Activated CD4-positive, alpha-beta memory T cell treated with anti-CD3 and anti-CD28 coated beads for 36 hours (primary cell): ENCODE data around the gene HES6. TPM values are rescaled to one million over a fixed set of nuclear protein-coding genes. Genes with fewer than 3 reads are reported as not detected.

ENCODE experiments used
- CTCF ChIA-PET: fragments of 350-600 bp; sonication (Branson Sonifier 250); formaldehyde crosslinking; loops from one replicate; lab custom pipeline; 2021; ENCODE audit warnings: antibody characterized with exemption, inconsistent platforms; lab: Charles Lee
- POLR2A ChIA-PET: fragments of 350-600 bp; sonication (Branson Sonifier 250); formaldehyde crosslinking; loops from one replicate; lab custom pipeline; 2021; ENCODE audit warnings: antibody characterized with exemption; lab: Charles Lee
- DNase-seq: peaks from one replicate; pipeline ENCODE4 v3.0.0-alpha.2; 2020
- H3K27ac Mint-ChIP-seq: one replicate; pipeline ENCODE4 v1.8.0; 2021; ENCODE audit warnings: mixed read lengths
- H3K27me3 Mint-ChIP-seq: one replicate; pipeline ENCODE4 v1.8.0; 2021; ENCODE audit warnings: mixed read lengths
- H3K36me3 Mint-ChIP-seq: one replicate; pipeline ENCODE4 v1.8.0; 2021; ENCODE audit warnings: mixed read lengths
- H3K4me1 Mint-ChIP-seq: one replicate; pipeline ENCODE4 v1.8.0; 2021; ENCODE audit warnings: low read depth, mixed read lengths
- H3K4me3 Mint-ChIP-seq: one replicate; pipeline ENCODE4 v1.8.0; 2021; ENCODE audit warnings: mild to moderate bottlenecking, mixed read lengths
- H3K9me3 Mint-ChIP-seq: one replicate; pipeline ENCODE4 v1.8.0; 2021; ENCODE audit warnings: mixed read lengths
- intact Hi-C: fragments of 100-400 bp; cut with micrococcal nuclease; formaldehyde crosslinking; loops from one replicate; pipeline ENCODE4 v1.15.1; 2023
- total RNA-seq, 2 experiments: library from RNA; stranded (reverse); gene quantifications; one replicate each; pipeline ENCODE4 v1.2.3, GENCODE V29; 2021

Gene HES6
- total RNA-seq, 2 experiments from 2014 or later: 3.1 to 3.3 TPM

DNA sequence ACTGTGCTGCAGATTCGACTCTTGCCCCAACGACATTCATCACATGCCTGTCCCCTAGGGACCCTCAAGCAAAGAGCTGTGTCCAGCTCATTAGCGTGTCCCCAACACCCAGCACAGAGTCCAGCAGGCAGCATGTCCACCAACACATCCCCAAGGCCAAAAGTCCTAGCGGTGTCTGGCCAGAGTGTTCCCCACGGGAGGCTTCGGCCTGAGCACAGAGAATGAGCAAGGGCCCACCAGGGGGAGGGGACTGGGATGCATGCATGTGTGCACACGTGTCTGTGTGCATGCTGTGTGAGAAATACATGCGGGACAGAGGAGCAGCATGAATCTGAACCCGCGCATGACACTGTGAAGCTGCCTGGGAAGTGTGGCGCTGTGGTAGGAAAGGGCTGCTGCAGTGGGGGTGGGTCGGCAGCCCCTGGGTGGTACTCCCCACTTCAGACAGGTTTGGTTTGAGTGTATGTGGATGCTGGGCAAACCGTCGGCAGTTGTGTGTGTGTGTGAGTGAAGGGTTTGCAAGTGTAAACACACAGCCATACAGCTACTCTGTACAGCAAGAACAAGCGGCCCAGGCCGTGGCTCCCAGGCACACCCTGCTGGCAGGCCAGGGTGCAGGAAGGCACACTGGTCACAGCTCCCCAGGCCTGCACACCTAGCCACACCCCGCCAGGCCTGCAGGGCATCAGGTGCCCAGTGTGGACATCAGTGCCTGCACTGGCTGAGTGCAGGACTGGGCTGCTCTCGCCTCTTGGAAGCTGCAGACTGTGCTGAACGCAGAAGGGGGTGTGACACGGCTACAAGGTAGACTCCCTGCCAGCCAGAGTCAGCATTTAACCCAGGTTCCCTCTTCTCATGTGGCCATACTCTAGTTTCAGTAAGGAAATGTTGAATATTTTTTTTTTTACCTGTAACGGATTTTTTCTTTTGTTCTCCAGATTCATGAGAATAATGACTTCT is 19.5 kb upstream of the HES6 start:
- DNase-seq: peak; percentile 27
- Mint-ChIP-seq H3K4me3 (no peak overlapping the region), H3K9me3 (no peaks in the 10 kb centered on the region), H3K27me3 (no peaks in the 10 kb centered on the region), H3K4me1 (peaks cover 8% of the 10 kb centered on the region), H3K27ac (no peak overlapping the region), H3K36me3 (peaks cover 7% of the 10 kb centered on the region)
- intact Hi-C loops: no loop called here
- POLR2A ChIA-PET: no interaction called here
- CTCF ChIA-PET: interaction anchor here (0.7 kb wide), 1 partner anchor 480 kb away, joined by 6 read pairs; no protein-coding TSS in a partner anchor

DNA sequence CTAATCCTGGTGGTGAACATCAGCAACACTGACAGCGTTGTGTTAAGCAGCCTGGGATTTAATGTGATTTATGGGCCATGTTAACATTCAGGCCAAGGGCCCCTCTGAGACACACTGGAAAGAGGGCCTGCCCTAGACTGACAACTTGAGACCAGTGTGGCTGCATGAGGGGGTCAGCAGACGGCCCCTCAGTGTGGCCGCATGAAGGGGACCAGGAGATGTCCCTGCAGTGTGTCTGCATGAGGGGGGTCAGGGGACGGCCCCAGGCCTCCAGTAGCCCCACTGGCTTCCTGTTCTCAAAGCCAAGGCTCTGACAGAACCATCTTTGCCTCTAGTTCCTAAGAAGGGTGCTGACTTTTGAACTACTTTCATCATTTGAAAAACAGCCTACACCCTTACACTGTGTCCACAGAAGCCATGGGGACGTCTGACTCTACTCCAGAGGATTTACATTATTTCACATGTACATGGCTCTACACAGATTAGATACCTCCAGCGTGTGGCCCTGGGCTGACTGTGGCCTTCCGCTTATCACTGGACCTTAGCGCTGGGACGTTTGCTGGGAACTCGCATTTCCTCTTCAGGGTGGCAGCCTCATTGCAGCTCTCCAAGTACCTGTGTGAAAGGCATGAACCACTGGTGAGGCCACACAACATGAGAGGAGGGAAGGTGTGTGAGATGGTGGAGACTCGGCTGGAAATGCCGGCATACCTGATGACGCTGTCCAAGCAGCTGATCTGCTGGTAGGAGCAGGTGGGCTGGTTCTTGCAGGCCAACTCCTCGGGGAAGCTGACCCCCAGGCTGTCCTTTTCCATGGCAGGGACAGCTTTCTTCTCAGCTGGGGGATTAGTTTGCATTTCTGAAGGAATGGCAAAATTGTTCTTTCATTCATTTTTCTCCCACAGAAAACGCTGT is 18.2 kb upstream of the HES6 start:
- Mint-ChIP-seq H3K27ac (no peak overlapping the region), H3K4me3 (no peak overlapping the region), H3K27me3 (no peaks in the 10 kb centered on the region), H3K9me3 (no peaks in the 10 kb centered on the region), H3K4me1 (peaks cover 4% of the 10 kb centered on the region), H3K36me3 (peaks cover 2% of the 10 kb centered on the region)
- POLR2A ChIA-PET: no interaction called here
- intact Hi-C loops: loop anchor here (2.0 kb wide), 1 partner anchor 31 kb away; the partner anchor contains the start of gene PER2
- CTCF ChIA-PET: interaction anchor here (2.5 kb wide), 1 partner anchor 31 kb away, joined by 7 read pairs; the partner anchor contains the start of gene PER2
- no peak for DNase-seq

DNA sequence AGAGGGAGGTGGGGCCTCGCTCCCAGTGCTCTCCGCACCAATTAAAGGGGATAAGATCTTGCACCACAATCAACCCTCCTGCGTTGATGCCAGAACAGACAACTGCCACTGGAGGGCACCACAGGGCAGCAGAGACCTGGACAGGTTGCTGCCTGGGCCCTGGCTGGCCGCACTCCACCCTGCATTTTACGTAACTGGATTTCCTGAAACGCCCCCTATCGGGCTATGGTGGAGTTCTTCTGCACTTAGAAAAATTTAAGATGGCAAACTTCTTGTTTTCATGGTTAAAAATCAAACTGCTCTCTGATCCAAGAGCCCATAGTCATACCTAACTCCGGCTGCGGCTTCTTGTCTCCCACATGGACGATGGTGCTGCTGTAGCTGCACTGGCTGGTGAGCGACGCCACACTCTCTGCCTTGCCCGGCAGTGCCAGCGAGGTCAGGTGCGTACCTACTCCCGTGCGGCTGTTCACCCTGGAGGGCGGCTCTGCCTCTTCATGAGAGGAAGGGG is 16.8 kb upstream of the HES6 start:
- DNase-seq: peak; percentile 83
- no peak overlapping the region for H3K27ac Mint-ChIP-seq
- H3K4me3 Mint-ChIP-seq: no peak overlapping the region
- H3K27me3 Mint-ChIP-seq: no peaks in the 10 kb centered on the region
- ChIA-PET POLR2A (no interaction called here), CTCF (interaction anchor here (1.1 to 4.8 kb wide), 3 partner anchors 7 to 55 kb away, joined by 3 to 21 read pairs (median 7); partner anchors contain the start of gene PER2)
- intact Hi-C loops: loop anchor here (2.0 kb wide), 1 partner anchor 32 kb away; the partner anchor contains the start of gene PER2
- H3K36me3 Mint-ChIP-seq: no peaks in the 10 kb centered on the region
- H3K9me3 Mint-ChIP-seq: no peaks in the 10 kb centered on the region
- H3K4me1 Mint-ChIP-seq: peaks cover 4% of the 10 kb centered on the region

DNA sequence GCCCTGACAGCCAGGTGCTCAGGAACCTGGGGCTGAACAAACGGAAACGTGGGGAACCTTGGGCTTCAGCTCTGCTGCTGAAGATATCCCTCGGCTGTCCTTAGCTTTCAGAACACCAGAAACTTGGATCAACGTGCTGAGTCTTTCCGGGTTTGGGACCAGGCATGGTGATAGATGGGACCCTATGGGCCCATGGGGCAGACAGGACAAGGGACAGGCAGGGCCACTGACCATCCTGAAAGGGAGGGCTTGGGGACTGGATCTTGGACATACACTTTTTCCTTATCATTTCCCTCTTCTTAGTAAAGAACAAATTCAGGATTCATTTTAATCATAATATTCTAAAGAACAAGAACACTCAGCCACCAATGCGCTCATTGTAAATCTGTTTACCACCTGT is 16.3 kb upstream of the HES6 start:
- Mint-ChIP-seq H3K27ac (no peak overlapping the region), H3K27me3 (no peaks in the 10 kb centered on the region), H3K4me3 (no peak overlapping the region), H3K9me3 (no peaks in the 10 kb centered on the region), H3K36me3 (peaks cover 2% of the 10 kb centered on the region), H3K4me1 (peaks cover 4% of the 10 kb centered on the region)
- no peak for DNase-seq
- ChIA-PET CTCF (interaction anchor here (1.1 to 4.8 kb wide), 4 partner anchors 8 to 398 kb away, joined by 3 to 21 read pairs (median 5); partner anchors contain the start of gene PER2), POLR2A (no interaction called here)
- intact Hi-C loops: loop anchor here (2.0 kb wide), 1 partner anchor 33 kb away; the partner anchor contains the start of gene PER2

DNA sequence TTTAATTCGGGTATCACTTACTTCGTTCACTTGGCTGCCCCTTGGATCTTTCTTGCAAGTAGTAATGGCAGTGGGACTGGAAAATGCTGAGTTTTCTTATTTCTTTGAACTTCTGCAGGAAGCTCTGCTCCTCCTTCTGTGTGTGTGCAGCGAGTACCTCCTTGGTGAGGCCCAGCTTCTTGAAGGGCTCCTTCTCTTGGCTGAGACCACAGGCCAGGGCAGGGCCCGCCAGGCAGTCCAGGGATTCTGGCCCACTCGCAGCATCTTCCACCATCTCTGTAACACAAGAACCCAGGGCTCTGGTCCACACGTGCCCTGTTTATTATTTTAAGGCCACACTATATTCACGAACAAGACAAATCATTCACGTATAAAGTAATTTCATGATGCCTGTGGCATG is 15.8 kb upstream of the HES6 start:
- no peak for DNase-seq
- peaks cover 4% of the 10 kb centered on the region for H3K4me1 Mint-ChIP-seq
- CTCF ChIA-PET: interaction anchor here (1.1 to 4.8 kb wide), 4 partner anchors 8 to 397 kb away, joined by 3 to 21 read pairs (median 5); partner anchors contain the start of gene PER2
- H3K4me3 Mint-ChIP-seq: no peak overlapping the region
- H3K27ac Mint-ChIP-seq: no peak overlapping the region
- intact Hi-C loops: loop anchor here (2.0 kb wide), 1 partner anchor 33 kb away; the partner anchor contains the start of gene PER2
- no peaks in the 10 kb centered on the region for H3K9me3 Mint-ChIP-seq
- POLR2A ChIA-PET: no interaction called here
- H3K36me3 Mint-ChIP-seq: peaks cover 4% of the 10 kb centered on the region
- H3K27me3 Mint-ChIP-seq: no peaks in the 10 kb centered on the region

DNA sequence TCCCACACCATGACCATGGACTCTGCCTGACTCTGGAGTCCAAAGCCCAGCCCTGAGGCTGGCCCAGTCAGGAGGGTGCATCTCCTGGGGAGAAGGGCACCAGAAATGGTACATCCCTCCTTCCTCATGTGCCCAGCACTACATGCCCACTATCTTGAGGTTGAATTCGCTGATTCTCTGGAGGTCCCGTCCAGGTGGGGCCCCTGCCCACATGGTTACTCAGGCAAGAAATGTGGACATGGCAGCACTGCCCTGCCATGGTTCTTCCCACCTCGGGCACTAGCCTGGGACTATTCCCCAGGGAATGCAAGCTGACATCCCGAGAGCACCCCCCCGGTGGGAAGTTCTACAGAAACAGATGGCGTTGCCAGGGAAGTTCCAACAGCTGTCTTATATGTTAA is 15.3 kb upstream of the HES6 start:
- Mint-ChIP-seq H3K27me3 (no peaks in the 10 kb centered on the region), H3K4me3 (no peak overlapping the region), H3K36me3 (peaks cover 4% of the 10 kb centered on the region), H3K9me3 (no peaks in the 10 kb centered on the region), H3K27ac (no peak overlapping the region), H3K4me1 (peaks cover 4% of the 10 kb centered on the region)
- DNase-seq: no peak
- intact Hi-C loops: no loop called here
- ChIA-PET POLR2A (no interaction called here), CTCF (interaction anchor here (1.6 to 4.8 kb wide), 3 partner anchors 9 to 397 kb away, joined by 3 to 21 read pairs (median 7); partner anchors contain the start of gene PER2)

DNA sequence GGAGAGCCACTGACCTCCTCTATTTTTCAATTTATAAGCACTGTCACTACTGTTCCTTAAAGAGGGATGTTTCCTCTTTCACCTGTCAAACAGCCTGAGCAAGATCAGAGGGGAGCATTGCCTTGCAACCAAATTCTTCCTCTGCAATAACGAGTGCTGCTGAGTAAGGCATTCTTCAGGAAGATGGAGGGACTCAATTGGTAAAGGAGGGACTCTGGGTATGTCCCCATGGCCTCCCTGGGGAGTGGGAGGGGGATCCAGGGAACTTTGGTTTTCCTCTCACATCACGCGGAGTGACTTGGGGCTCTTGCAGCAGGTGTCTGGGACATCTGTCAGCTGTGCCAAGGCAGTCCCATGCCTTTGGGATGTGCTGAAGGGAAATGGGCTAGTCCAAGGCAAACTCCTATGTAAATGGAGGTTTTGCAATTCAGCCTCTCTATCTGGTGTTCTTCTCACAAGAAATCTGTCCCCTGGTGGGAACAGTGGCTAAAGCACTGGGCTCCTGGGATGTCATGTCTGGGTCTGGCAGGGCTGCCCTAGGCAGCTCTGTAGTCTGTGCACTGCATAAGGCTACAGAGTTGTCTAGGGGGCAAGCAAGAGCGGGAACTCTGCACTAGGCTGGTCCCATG is 14.4 kb upstream of the HES6 start:
- ChIA-PET POLR2A (no interaction called here), CTCF (interaction anchor here (4.8 kb wide), 1 partner anchor 10 kb away, joined by 21 read pairs; no protein-coding TSS in a partner anchor)
- no peak overlapping the region for H3K27ac Mint-ChIP-seq
- peaks cover 4% of the 10 kb centered on the region for H3K36me3 Mint-ChIP-seq
- H3K27me3 Mint-ChIP-seq: no peaks in the 10 kb centered on the region
- no peaks in the 10 kb centered on the region for H3K4me1 Mint-ChIP-seq
- DNase-seq: no peak
- H3K9me3 Mint-ChIP-seq: no peaks in the 10 kb centered on the region
- intact Hi-C loops: no loop called here
- no peak overlapping the region for H3K4me3 Mint-ChIP-seq

DNA sequence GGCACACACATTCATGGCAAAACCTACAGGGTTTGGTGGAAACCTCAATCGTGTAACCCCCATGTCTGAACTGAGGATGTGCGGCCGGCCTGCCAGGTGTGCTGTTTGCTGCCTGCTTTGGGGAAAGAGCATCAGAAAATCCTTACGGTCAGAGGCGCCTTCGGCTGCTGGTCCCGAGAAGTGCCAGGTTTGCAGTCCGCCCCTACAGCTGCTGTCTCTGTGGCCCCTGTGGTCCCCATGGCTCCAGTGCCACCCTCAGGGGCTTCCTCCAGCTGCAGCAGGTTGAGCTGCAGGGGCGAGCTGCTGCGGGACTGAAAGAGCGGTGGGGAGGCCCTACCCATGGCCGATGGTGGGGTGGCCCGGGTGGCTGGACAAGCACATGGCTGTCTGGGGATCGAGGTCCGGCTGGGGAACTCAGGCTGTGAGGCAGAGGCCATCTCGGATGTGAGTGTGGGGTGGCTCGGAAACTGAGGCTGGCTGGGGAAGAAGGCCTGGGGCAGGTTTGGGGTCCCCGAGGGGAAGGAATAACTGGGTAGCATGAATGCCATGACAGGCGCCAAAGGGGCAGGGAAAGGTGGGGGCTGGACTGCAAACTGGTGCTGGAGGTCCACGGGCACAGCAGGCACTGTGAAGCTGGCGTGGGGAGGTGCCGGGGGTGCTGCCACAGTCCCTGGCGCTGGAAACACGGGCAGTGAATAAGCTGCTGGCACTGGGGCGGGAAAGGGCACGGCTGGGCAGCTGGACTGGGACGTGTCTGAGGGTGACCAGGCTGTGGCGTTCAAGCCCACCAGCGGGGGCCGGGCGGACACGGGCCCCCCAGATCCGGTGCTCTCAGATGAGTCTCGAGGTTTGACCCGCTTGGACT is 13.2 kb upstream of the HES6 start:
- intact Hi-C loops: no loop called here
- no peaks in the 10 kb centered on the region for H3K9me3 Mint-ChIP-seq
- no peaks in the 10 kb centered on the region for H3K27me3 Mint-ChIP-seq
- H3K4me1 Mint-ChIP-seq: no peaks in the 10 kb centered on the region
- ChIA-PET POLR2A (no interaction called here), CTCF (interaction anchor here (4.8 kb wide), 1 partner anchor 11 kb away, joined by 21 read pairs; no protein-coding TSS in a partner anchor)
- no peak overlapping the region for H3K27ac Mint-ChIP-seq
- H3K36me3 Mint-ChIP-seq: peaks cover 4% of the 10 kb centered on the region
- H3K4me3 Mint-ChIP-seq: no peak overlapping the region
- DNase-seq: no peak

DNA sequence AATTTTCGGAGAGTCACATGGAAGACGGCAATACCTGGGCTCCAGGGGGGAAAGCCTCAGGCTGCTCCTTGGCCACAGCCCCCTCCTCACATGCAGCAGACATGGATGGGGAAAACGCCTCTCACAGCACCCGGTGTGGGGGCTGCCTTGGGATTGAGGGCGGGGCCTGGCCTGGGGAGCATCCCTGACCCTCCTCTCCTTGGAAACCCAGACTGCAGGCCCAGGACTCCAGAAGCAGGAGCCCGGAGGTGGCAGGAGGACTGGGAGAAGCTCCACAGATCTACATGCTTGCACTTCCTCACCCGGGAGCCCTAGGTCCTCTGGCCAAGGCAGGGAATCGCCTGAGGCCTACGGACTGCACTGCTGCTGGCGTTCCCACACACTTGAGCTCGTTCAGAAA is 12.1 kb upstream of the HES6 start:
- H3K27me3 Mint-ChIP-seq: no peaks in the 10 kb centered on the region
- H3K36me3 Mint-ChIP-seq: peaks cover 4% of the 10 kb centered on the region
- DNase-seq: no peak

DNA sequence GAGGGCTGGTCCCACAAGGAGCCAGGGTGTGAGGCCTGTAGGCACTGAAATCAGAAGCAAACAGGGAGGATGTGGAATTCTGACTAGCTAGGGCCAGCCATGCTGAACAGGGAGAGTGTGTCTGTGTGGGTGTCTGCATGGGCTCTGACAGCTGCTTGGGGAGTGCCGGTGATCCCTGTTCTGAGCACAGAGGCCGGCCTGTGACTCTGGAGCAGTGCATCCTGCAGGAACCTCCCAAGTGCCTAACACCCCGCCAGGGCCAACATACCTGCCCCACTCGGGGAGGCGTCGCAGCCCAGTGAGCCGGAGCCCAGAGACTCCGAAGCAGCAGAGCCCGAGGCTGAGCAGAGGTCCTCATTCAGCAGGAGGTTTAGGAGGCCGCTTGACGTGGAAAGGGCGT is 11.5 kb upstream of the HES6 start:
- no peak for DNase-seq
- Mint-ChIP-seq H3K4me1 (no peaks in the 10 kb centered on the region), H3K4me3 (no peak overlapping the region), H3K36me3 (peaks cover 4% of the 10 kb centered on the region), H3K9me3 (no peaks in the 10 kb centered on the region), H3K27me3 (no peaks in the 10 kb centered on the region), H3K27ac (no peak overlapping the region)
- ChIA-PET POLR2A (no interaction called here), CTCF (interaction anchor here (1.0 kb wide), 1 partner anchor 12 kb away, joined by 3 read pairs; no protein-coding TSS in a partner anchor)
- intact Hi-C loops: no loop called here

More for the DNA sequence above, 12.1 kb upstream of the HES6 start:
- POLR2A ChIA-PET: no interaction called here
- CTCF ChIA-PET: interaction anchor here (4.8 kb wide), 1 partner anchor 12 kb away, joined by 21 read pairs; no protein-coding TSS in a partner anchor
- H3K4me3 Mint-ChIP-seq: no peak overlapping the region
- intact Hi-C loops: no loop called here
- H3K27ac Mint-ChIP-seq: no peak overlapping the region
- H3K9me3 Mint-ChIP-seq: no peaks in the 10 kb centered on the region
- no peaks in the 10 kb centered on the region for H3K4me1 Mint-ChIP-seq
